Stimulated activated CD4-positive, alpha-beta T cell treated with anti-CD3 and anti-CD28 coated beads, Interleukin-4, amount 100 ng/mL, for 24 hours (primary cell): ENCODE results near the gene RXFP4.

ENCODE experiments used
- DNase-seq: peaks from one replicate; pipeline ENCODE4 v3.0.0-alpha.2; 2020

RXFP4 gene

GRCh38 chr1:155962599-155963211 lies 21.3 kb downstream of the RXFP4 start:
- DNase-seq, result no peak

DNA sequence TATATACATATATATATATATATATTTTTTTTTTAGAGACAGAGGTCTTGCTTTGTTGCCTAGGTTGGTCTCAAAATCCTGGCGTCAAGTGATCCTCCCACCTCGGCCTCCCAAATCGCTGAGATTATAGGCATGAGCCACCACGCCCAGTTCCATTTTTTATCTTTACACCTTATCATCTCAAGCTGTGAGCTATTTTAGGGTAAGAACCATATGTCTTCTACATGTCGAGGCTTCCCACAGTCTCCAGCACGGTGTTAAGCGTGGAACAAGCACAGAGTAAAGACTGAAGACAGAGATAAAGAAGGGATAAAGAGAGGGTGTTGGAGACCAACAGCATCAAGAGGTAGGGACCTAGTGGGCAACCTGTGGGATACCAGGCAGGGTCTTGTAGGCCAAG lies 22.8 kb downstream of the RXFP4 start:
- DNase-seq, result no peak

GRCh38 chr1:155966135-155966534 lies 24.7 kb downstream of the RXFP4 start:
- DNase-seq, result no peak

- no peak for DNase-seq
Measured at GRCh38 chr1:155966750-155967149, 25.3 kb downstream of the RXFP4 start.

GRCh38 chr1:155967341-155968050 lies 26.1 kb downstream of the RXFP4 start:
- DNase-seq, result no peak

- DNase-seq, result no peak
Measured at GRCh38 chr1:155968051-155968400, 26.6 kb downstream of the RXFP4 start.

DNA sequence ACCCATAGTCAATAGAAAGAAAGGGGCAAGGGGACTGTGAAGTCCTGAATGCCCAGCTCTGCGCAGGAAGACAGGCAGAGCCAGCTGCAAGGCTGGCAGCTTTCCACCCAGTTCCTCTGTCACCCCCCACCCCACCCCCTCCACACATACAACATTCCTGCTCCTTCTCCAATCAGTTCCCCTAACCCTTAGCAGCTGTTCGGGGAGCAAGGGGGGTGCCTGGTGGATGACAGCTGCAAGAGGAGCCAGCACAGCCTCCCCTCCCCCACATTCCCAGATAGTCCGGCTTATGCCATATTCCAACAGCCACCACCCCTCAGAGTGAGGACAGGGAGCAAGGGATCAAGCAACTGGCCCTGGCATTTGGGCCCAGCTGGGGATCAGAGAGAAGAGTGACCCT lies 27.2 kb downstream of the RXFP4 start:
- no peak for DNase-seq

GRCh38 chr1:155969377-155969791 lies 27.9 kb downstream of the RXFP4 start:
- no peak for DNase-seq

DNA sequence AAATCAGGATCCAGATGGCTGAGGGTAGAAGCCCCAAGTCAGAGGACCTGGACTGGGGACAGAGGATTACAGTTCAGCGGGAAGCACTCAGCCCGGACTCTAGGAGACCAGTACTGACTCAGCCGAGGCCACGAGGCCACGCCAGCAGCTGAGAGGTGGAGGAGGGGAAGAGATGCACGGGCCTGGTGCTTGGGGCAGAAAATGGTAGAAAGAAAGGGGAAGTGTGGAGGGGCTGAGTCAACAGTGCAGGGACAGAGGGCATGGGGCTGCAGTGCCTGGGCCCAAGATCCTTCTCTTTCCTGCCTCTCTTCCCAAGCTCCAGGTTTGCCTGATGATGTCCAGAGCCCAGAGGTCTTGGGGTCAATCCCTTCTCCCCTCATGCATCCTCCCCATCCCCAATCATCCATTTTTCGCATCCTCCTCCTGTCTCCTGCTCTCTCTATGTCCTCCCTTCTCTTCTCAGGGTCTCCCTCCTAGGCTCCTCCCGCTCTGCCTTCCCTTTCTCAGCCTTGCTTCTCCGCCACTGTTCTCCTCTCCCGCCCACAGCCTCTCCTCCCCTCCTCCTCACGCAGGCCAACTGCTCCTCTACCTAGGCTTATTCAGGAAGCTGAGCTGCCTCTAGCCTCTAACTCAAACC lies 29.2 kb downstream of the RXFP4 start:
- DNase-seq, result peak; percentile 29

DNA sequence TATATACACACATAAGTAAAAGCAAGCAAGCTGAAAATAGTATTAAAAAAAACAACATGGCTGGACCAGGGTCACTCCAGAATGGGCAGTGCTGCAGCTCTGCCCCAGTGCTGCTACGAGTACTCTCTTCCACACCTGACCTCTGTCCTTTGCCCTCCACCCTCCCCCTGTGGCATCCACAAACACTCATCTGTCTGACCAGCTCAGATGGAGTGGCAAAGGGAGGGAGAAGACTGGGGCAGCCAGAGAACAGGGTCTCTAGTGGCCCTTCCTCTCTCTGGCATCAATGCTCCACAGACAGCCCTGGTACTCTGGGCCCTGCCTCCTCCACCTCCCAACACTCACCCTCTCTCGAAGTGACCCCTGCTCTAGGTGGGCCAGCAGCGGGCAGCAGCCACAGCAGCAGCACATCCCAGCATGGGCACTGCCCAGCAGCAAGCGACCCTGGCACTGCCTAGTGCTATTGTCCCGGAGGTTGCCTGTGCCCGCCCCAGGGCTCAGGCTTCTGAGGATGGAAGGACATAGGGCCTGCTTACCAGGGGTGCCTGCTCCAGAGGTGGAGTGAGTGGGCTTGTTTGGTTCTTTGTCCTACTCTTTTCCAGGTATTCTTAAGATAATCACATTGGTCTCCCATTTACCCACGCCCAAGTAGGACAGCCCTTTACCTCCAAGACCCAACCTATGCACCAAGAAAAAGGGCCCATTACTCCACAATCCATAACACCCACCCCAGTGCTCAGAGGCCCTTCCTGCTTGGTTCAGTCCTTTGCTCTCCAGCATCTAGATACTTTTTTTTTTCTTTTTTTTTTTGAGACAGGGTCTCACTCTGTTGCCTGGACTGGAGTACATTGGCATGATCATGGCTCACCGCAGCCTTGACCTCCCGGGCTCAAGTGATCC lies 30.7 kb downstream of the RXFP4 start:
- DNase-seq, result no peak

DNA sequence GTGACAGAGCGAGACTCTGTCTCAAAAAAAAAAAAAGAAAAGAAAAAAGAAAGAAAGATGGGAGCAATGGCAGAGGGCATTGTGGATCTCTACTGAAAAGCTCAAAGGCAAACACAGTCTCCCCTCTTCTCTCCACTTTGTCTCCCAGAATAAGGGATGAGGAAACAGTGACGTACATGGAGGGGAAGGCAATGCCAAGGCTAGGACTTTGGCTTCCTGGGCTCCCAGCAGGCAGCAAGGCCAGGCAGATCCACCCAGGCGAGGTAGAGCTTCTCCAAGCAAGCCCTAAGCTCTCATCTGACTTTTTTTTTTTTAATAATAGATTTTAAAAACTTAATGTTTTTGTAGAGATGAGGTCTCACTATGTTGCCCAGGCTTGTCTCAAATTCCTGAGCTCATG lies 32.3 kb downstream of the RXFP4 start:
- DNase-seq, result no peak

GRCh38 chr1:155974208-155975115 lies 33.0 kb downstream of the RXFP4 start:
- DNase-seq, result no peak

DNA sequence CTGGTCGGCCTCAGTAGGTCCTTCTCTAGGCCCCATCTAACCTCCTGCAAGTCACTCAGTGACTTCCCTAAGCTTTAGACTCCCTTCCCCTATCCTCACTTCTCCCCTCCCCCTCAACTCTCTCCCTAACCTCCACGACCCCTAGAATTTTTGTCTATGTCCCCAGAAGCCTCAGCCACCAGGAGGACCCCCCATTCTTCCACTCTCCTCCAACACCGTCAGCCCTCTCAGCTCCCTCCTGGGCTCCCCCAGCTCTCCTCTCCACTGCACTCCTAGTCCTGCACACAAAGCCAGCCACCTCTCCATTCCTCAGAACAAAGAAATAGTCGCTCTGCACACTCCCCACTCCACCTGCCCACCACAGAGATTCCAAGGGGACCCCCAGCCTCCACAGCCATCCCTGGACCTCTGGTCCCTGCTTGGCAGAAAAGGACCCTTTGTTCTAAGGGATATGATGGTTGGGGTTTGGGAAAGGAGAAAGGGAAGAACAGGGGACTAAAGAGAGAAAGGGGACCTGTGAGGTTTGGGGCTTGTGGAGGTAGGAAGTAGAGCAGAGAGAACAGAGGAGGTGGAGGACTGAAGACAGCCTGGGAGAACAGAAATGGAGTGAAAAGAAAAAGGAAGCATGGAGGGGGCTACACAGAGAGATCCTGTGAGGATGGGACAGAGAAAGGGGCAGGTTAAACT lies 34.1 kb downstream of the RXFP4 start:
- DNase-seq, result no peak

- peak; percentile 62 for DNase-seq
Measured at GRCh38 chr1:155976062-155976912, 34.8 kb downstream of the RXFP4 start.

GRCh38 chr1:155976913-155977689 lies 35.7 kb downstream of the RXFP4 start:
- DNase-seq, result peak; percentile 28

GRCh38 chr1:155977690-155978324 lies 36.4 kb downstream of the RXFP4 start:
- peak; percentile 78 for DNase-seq

DNA sequence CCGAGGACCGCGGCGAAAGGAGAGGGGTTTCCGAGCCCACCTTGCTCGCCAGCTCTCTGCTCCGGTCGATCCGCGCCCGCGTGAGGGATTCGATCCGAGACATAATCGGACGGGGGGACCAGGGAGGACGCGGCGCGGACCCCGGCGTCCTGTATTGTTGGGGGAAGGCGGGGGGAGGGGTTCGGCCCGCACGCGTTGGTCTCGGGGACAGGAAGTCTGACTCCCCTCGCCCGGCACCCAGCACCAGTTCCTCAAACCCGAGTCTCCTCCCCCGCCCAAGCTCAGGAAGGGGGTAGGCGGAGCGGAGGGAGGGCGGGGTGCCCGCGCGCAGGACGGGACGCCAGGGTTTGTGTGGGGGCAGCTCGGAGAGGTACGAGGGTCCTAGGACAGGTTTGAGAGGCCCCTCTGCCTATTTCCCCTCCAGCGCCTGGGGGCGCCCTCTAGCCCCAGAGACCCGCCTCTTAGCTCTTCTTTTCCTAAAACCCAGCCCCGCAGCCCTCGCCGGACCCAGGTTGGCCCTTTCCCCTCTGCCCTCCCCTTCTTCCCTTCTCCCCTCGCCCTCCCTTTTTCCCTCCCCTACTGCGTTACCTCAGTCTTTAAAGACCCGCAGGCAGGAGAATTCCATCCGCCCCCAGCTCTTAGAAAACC lies 37.0 kb downstream of the RXFP4 start, which contains the start of gene ARHGEF2:
ARHGEF2 (minus strand) TSS at position 223 of the 648 bp plus-strand sequence; CDS start at position 103, 120 bp downstream.
- DNase-seq, result peak; percentile 81

DNA sequence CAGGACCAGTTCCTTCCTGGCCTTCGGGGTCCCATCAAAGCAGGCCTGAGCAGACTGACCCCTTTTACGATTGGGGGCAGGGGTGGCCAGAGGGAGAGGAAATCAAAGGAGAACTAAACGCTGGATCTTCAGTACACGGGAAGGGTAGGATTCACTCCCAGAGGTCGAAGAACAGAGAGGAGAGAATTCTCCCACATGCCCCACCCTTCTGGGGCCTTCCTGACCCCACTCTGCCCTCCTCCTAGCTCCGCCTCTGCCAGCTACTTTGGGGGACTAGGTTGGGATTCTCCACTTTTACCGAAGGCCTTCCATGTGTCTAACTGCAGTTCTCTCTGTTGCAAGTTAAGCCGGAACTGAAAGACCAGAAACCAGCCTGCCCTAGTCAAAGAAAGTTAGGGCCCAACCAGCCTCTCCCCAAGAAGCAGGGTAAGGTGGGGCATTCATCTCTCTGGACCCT lies 37.6 kb downstream of the RXFP4 start:
- peak; percentile 27 for DNase-seq
